HCT116 (cell line): ENCODE measurements around the gene FAM171A1.

ENCODE experiments used
- CEBPB ChIP-seq: IDR thresholded peaks from 2 replicates; pipeline ENCODE4 v1.6.1; 2012; ENCODE audit warnings: low read depth
- EGR1 ChIP-seq: IDR thresholded peaks from 2 replicates; pipeline ENCODE4 v1.6.1; 2012; ENCODE audit warnings: low read depth
- FOSL1 ChIP-seq: IDR thresholded peaks from 2 replicates; pipeline ENCODE4 v1.6.1; 2012; ENCODE audit warnings: low read depth
- MAX ChIP-seq: IDR thresholded peaks from 2 replicates; pipeline ENCODE4 v1.6.1; 2012
- POLR2A ChIP-seq: IDR thresholded peaks from 2 replicates; pipeline ENCODE4 v1.7.0; 2011; ENCODE audit warnings: borderline replicate concordance; ENCODE audit not compliant: insufficient read depth, insufficient read length; ENCODE audit errors: extremely low read depth
- POLR2AphosphoS5 ChIP-seq: IDR thresholded peaks from 2 replicates; pipeline ENCODE4 v1.6.1; 2011; ENCODE audit warnings: mild to moderate bottlenecking, low read depth, low read length, moderate library complexity
- RAD21 ChIP-seq: IDR thresholded peaks from 2 replicates; pipeline ENCODE4 v1.6.1; 2012; ENCODE audit warnings: low read depth, mild to moderate bottlenecking
- REST ChIP-seq: IDR thresholded peaks from 2 replicates; pipeline ENCODE4 v1.6.1; 2012; ENCODE audit warnings: low read depth
- SIN3A ChIP-seq: IDR thresholded peaks from 2 replicates; pipeline ENCODE4 v1.6.1; 2012; ENCODE audit warnings: low read depth
- ZFX ChIP-seq: fragments of 450-650 bp; IDR thresholded peaks from 2 replicates; pipeline ENCODE4 v1.6.1; 2017
- ZNF274 ChIP-seq: fragments of 200-500 bp; sonication (Bioruptor generic); IDR thresholded peaks from 2 replicates; pipeline ENCODE4 v1.6.1; 2014; ENCODE audit warnings: mild to moderate bottlenecking, low read depth, low read length, inconsistent platforms
- TF ChIP-seq, protein P1 (sequence below), 3 experiments: fragments of 200-600 bp in 1 of 3; sonication (generic) in 1 of 3; IDR thresholded peaks in 2 of 3; conservative IDR thresholded peaks in 1 of 3; 2 replicates each; pipeline ENCODE4 v1.5.1; 2012 to 2017; ENCODE audit warnings: low read depth in 2 of 3, low read length in 2 of 3, antibody characterized with exemption in 1 of 3, borderline replicate concordance in 1 of 3, control low read depth in 1 of 3, mild to moderate bottlenecking in 1 of 3, mixed read lengths in 1 of 3, mixed run types in 1 of 3, moderate library complexity in 1 of 3; ENCODE audit not compliant: insufficient read depth in 1 of 3

DNA sequence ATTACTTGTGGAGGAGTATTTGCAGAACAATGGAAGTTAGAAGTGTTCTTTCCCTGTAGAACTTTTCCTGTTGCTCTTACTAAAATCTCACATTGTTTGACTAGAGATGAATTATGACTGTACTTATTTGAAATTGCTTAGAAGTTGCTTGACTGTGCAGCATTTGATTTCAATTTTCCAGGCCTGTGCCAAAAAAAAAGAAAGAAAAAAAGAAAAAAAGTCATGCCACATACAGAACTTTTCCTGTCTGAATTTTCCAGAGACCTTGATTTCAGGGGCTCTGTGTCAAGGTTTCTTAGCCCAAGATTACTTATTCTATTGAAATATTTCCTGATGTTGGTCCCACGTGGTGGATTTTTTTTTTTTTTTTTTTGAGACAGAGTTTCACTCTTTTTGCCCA is 3.5 kb upstream of the FAM171A1 start:
- TF ChIP-seq, protein P1, sequence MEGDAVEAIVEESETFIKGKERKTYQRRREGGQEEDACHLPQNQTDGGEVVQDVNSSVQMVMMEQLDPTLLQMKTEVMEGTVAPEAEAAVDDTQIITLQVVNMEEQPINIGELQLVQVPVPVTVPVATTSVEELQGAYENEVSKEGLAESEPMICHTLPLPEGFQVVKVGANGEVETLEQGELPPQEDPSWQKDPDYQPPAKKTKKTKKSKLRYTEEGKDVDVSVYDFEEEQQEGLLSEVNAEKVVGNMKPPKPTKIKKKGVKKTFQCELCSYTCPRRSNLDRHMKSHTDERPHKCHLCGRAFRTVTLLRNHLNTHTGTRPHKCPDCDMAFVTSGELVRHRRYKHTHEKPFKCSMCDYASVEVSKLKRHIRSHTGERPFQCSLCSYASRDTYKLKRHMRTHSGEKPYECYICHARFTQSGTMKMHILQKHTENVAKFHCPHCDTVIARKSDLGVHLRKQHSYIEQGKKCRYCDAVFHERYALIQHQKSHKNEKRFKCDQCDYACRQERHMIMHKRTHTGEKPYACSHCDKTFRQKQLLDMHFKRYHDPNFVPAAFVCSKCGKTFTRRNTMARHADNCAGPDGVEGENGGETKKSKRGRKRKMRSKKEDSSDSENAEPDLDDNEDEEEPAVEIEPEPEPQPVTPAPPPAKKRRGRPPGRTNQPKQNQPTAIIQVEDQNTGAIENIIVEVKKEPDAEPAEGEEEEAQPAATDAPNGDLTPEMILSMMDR (IDR thresholded peaks at IDR 0.05 in 2 of 3, conservative IDR thresholded peaks at IDR 0.05 in 1 of 3; ENCODE audit: borderline replicate concordance in 1 of 3, insufficient read depth in 1 of 3, low read depth in 2 of 3, low read length in 2 of 3), result no peak
- TF ChIP-seq FOSL1 (no peak), MAX (no peak), REST (no peak), SIN3A (no peak), ZFX (no peak), POLR2A (no peak), POLR2AphosphoS5 (no peak), CEBPB (no peak), RAD21 (no peak), ZNF274 (no peak), EGR1 (no peak)
